Neural progenitor cell (in vitro differentiated cells): ENCODE measurements around the gene MLH1. TPM values are rescaled to one million over a fixed set of nuclear protein-coding genes. Genes with fewer than 3 reads are reported as not detected.

ENCODE experiments used
- DNase-seq: peaks from one replicate; pipeline ENCODE4 v3.0.0-alpha.2; 2016; ENCODE audit warnings: low spot score
- H2AFZ ChIP-seq: fragments of 200-600 bp; sonication (generic); replicated peaks from 2 replicates; pipeline ENCODE4 v1.6.1; 2016; ENCODE audit warnings: antibody characterized with exemption
- H3F3A ChIP-seq: fragments of 200-600 bp; sonication (generic); 2 replicates; pipeline ENCODE4 v1.6.1; 2016; ENCODE audit warnings: antibody characterized with exemption, low read depth
- H3K27ac ChIP-seq: fragments of 200-600 bp; sonication (generic); 2 replicates; pipeline ENCODE4 v1.5.1; 2016; ENCODE audit warnings: mild to moderate bottlenecking
- H3K27me3 ChIP-seq: fragments of 200-600 bp; sonication (generic); 2 replicates; pipeline ENCODE4 v1.6.1; 2016; ENCODE audit warnings: mild to moderate bottlenecking, moderate library complexity
- H3K36me3 ChIP-seq: fragments of 200-600 bp; sonication (generic); 2 replicates; pipeline ENCODE4 v1.5.1; 2016
- H3K4me1 ChIP-seq: fragments of 200-600 bp; sonication (generic); 2 replicates; pipeline ENCODE4 v1.6.1; 2016; ENCODE audit warnings: mixed run types
- H3K4me2 ChIP-seq: fragments of 200-600 bp; sonication (generic); 2 replicates; pipeline ENCODE4 v1.6.1; 2016
- H3K4me3 ChIP-seq: fragments of 200-600 bp; sonication (generic); 2 replicates; pipeline ENCODE4 v1.5.1; 2016
- H3K79me2 ChIP-seq: fragments of 200-600 bp; sonication (generic); 2 replicates; pipeline ENCODE4 v1.6.1; 2016; ENCODE audit warnings: low read depth
- H3K9ac ChIP-seq: fragments of 200-600 bp; sonication (generic); 2 replicates; pipeline ENCODE4 v1.6.1; 2016
- H3K9me3 ChIP-seq: fragments of 200-600 bp; sonication (generic); 2 replicates; pipeline ENCODE4 v1.5.1; 2016; ENCODE audit warnings: low read depth
- H4K20me1 ChIP-seq: fragments of 200-600 bp; sonication (generic); 2 replicates; pipeline ENCODE4 v1.6.1; 2016; ENCODE audit warnings: low read depth
- H3K27ac Mint-ChIP-seq: 3 replicates; pipeline ENCODE4 v1.8.0; 2021; ENCODE audit warnings: mixed read lengths
- H3K27me3 Mint-ChIP-seq: 2 replicates; pipeline ENCODE4 v1.8.0; 2022; ENCODE audit warnings: low read depth, mild to moderate bottlenecking, inconsistent platforms, moderate library complexity, mixed read lengths; ENCODE audit not compliant: insufficient read depth
- H3K36me3 Mint-ChIP-seq: 3 replicates; pipeline ENCODE4 v1.8.0; 2021; ENCODE audit warnings: mixed read lengths
- H3K4me1 Mint-ChIP-seq: 3 replicates; pipeline ENCODE4 v1.8.0; 2021; ENCODE audit warnings: mixed read lengths
- H3K4me3 Mint-ChIP-seq: 3 replicates; pipeline ENCODE4 v1.8.0; 2021; ENCODE audit warnings: mild to moderate bottlenecking, moderate library complexity, mixed read lengths
- H3K9me3 Mint-ChIP-seq: 3 replicates; pipeline ENCODE4 v1.8.0; 2020; ENCODE audit warnings: mixed read lengths
- EZH2 ChIP-seq: fragments of 200-600 bp; sonication (generic); IDR thresholded peaks from 2 replicates; pipeline ENCODE4 v1.6.1; 2017; ENCODE audit warnings: antibody characterized with exemption, mild to moderate bottlenecking, moderate library complexity
- EZH2phosphoT487 ChIP-seq: fragments of 200-600 bp; sonication (generic); IDR thresholded peaks from 2 replicates; pipeline ENCODE4 v1.6.1; 2017; ENCODE audit warnings: antibody characterized with exemption
- total RNA-seq: library from RNA; depleted of rRNA; stranded (reverse); fragments of >200 nt; gene quantifications from 2 replicates; pipeline ENCODE4 v1.2.3, GENCODE V29; 2015; ENCODE audit warnings: low replicate concordance
- TF ChIP-seq, protein P1 (sequence below): fragments of 200-600 bp; sonication (generic); IDR thresholded peaks from 2 replicates; pipeline ENCODE4 v1.5.1; 2017; ENCODE audit warnings: antibody characterized with exemption, mild to moderate bottlenecking

Gene MLH1
- total RNA-seq, 1 donor from 2014 or later, result 71.1 TPM

DNA sequence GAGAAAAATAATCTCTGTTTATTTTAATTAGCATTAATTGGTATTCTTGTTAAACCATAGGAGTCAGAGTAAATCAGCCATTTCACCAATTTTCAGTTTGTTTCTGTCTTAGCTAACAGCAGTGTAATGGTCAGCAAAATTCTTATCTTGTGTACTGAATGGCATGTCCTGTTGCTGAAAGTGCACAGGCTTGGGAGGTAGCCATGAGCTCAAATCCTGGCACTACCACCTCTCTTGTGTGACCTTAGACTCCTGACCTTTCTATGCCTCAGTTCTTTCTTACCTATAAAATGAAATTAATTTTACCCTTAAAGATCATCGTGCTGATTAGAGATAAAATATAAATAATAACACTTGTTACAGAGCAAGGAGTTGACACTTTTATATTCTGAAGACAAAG, 35.8 kb downstream of the MLH1 start:
- Histone ChIP-seq H3K9me3 (no peaks in the 10 kb centered on the region), H3K4me2 (no peak overlapping the region), H3K79me2 (no peaks in the 10 kb centered on the region), H3K9ac (no peak overlapping the region), H3F3A (no peaks in the 10 kb centered on the region), H3K36me3 (peaks cover 22% of the 10 kb centered on the region), H3K4me3 (no peak overlapping the region), H3K4me1 (no peaks in the 10 kb centered on the region), H2AFZ (no peak overlapping the region), H4K20me1 (no peaks in the 10 kb centered on the region), H3K27ac (no peak overlapping the region), H3K27me3 (no peaks in the 10 kb centered on the region)
- no peak for TF ChIP-seq EZH2phosphoT487
- H3K27ac Mint-ChIP-seq, result no peak overlapping the region
- H3K9me3 Mint-ChIP-seq, result peaks cover 3% of the 10 kb centered on the region
- no peak overlapping the region for H3K4me3 Mint-ChIP-seq
- no peaks in the 10 kb centered on the region for H3K4me1 Mint-ChIP-seq
- H3K36me3 Mint-ChIP-seq, result peaks cover 42% of the 10 kb centered on the region
- H3K27me3 Mint-ChIP-seq, result peaks cover 2% of the 10 kb centered on the region
- no peak for DNase-seq

DNA sequence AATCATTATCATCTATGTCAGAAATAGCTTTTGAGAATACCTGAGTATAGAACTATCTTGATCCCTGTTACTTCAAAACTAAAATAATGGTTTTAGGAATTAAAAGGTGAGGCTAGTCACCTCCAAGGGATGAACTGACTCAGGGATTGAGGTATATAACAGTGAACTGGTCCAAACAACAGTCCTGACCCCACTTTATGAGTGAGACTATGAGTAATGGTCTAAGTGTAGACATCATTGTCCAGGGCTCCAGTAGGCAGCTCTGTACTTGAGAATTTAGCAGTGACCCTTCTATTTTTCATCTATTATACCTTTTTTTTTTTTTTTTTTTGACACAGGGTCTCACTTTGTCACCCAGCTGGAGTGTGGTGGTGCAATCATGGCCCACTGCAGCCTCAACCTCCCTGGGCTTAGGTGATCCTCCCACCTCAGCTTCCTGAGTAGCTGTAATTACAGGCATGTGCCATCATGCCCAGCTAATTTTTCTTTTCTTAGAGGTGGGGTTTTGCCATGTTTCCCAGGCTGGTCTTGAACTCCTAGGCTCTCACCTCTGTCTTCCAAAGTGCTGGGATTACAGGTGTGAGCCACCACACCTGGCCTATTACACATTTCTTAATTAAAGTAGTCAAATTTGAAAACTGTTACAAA, 36.3 kb downstream of the MLH1 start:
- H3K27ac ChIP-seq, result no peak overlapping the region
- no peaks in the 10 kb centered on the region for H3K9me3 ChIP-seq
- H4K20me1 ChIP-seq, result no peaks in the 10 kb centered on the region
- no peak for TF ChIP-seq EZH2phosphoT487
- TF ChIP-seq, protein P1, sequence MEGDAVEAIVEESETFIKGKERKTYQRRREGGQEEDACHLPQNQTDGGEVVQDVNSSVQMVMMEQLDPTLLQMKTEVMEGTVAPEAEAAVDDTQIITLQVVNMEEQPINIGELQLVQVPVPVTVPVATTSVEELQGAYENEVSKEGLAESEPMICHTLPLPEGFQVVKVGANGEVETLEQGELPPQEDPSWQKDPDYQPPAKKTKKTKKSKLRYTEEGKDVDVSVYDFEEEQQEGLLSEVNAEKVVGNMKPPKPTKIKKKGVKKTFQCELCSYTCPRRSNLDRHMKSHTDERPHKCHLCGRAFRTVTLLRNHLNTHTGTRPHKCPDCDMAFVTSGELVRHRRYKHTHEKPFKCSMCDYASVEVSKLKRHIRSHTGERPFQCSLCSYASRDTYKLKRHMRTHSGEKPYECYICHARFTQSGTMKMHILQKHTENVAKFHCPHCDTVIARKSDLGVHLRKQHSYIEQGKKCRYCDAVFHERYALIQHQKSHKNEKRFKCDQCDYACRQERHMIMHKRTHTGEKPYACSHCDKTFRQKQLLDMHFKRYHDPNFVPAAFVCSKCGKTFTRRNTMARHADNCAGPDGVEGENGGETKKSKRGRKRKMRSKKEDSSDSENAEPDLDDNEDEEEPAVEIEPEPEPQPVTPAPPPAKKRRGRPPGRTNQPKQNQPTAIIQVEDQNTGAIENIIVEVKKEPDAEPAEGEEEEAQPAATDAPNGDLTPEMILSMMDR, result no peak
- TF ChIP-seq EZH2, result no peak
- H3K4me3 ChIP-seq, result no peak overlapping the region
- DNase-seq, result no peak
- H3K4me2 ChIP-seq, result no peak overlapping the region
- no peaks in the 10 kb centered on the region for H3K79me2 ChIP-seq
- H3K27me3 ChIP-seq, result no peaks in the 10 kb centered on the region
- no peak overlapping the region for H3K9ac ChIP-seq
- H3K36me3 ChIP-seq, result peaks cover 18% of the 10 kb centered on the region
- H3K27ac Mint-ChIP-seq, result no peak overlapping the region
- peaks cover 40% of the 10 kb centered on the region for H3K36me3 Mint-ChIP-seq
- peaks cover 1% of the 10 kb centered on the region for H3K9me3 Mint-ChIP-seq
- no peaks in the 10 kb centered on the region for H3K4me1 ChIP-seq
- no peaks in the 10 kb centered on the region for H3F3A ChIP-seq
- no peak overlapping the region for H3K4me3 Mint-ChIP-seq
- H2AFZ ChIP-seq, result no peak overlapping the region
- peaks cover 2% of the 10 kb centered on the region for H3K27me3 Mint-ChIP-seq
- no peaks in the 10 kb centered on the region for H3K4me1 Mint-ChIP-seq

- Histone ChIP-seq H3K4me1 (no peaks in the 10 kb centered on the region), H3K4me3 (no peak overlapping the region), H4K20me1 (no peaks in the 10 kb centered on the region), H3K4me2 (no peak overlapping the region), H3K9me3 (no peaks in the 10 kb centered on the region), H2AFZ (no peak overlapping the region), H3K9ac (no peak overlapping the region), H3K27ac (no peak overlapping the region), H3K36me3 (peaks cover 21% of the 10 kb centered on the region), H3F3A (no peaks in the 10 kb centered on the region), H3K27me3 (no peaks in the 10 kb centered on the region), H3K79me2 (no peaks in the 10 kb centered on the region)
- TF ChIP-seq EZH2phosphoT487 (no peak), EZH2 (no peak)
- TF ChIP-seq, protein P1, result no peak
- Mint-ChIP-seq H3K27me3 (peaks cover 2% of the 10 kb centered on the region), H3K36me3 (peaks cover 44% of the 10 kb centered on the region), H3K9me3 (peaks cover 10% of the 10 kb centered on the region), H3K4me1 (no peaks in the 10 kb centered on the region), H3K4me3 (no peak overlapping the region), H3K27ac (no peak overlapping the region)
- no peak for DNase-seq
Observed at GRCh38 chr3:37030588-37030987, 37.3 kb downstream of the MLH1 start.

DNA sequence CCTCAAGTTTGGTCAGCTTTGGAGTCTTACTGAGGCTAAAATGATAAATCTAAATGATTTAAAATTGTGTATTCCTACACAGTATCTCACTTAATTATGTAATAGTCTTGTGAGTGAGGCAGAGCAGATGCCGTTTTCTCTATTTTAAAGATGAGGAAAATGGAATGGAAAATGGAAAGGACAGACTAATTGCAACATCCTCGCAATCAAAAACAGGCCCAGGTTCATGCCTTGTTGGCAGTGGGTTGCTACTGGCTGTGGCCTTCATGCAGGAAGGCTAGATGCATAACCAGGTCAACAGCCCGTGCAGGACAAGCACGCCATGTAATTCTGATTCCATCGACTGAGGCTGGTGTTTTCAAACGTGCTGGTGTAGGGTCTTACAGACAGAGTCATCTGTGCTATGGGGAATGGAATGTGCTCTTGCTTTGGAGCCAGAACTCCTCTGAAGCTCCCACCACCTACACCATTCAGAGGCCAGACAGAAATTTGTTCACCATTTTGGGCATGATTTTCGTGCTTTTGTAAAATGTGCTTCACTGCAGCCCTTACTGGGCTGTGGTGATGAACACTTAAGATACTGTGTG, 37.9 kb downstream of the MLH1 start:
- Mint-ChIP-seq H3K27ac (no peak overlapping the region), H3K9me3 (peaks cover 16% of the 10 kb centered on the region), H3K4me3 (no peak overlapping the region), H3K4me1 (no peaks in the 10 kb centered on the region), H3K36me3 (peaks cover 44% of the 10 kb centered on the region), H3K27me3 (peaks cover 2% of the 10 kb centered on the region)
- no peaks in the 10 kb centered on the region for H3K79me2 ChIP-seq
- no peaks in the 10 kb centered on the region for H3K27me3 ChIP-seq
- no peak overlapping the region for H3K9ac ChIP-seq
- no peak overlapping the region for H3K27ac ChIP-seq
- H3K4me3 ChIP-seq, result no peak overlapping the region
- no peaks in the 10 kb centered on the region for H4K20me1 ChIP-seq
- DNase-seq, result no peak
- H3K36me3 ChIP-seq, result peaks cover 26% of the 10 kb centered on the region
- no peak overlapping the region for H2AFZ ChIP-seq
- H3K9me3 ChIP-seq, result no peaks in the 10 kb centered on the region
- H3K4me1 ChIP-seq, result no peaks in the 10 kb centered on the region
- H3F3A ChIP-seq, result no peaks in the 10 kb centered on the region
- TF ChIP-seq EZH2 (no peak), EZH2phosphoT487 (no peak)
- TF ChIP-seq, protein P1, result no peak
- no peak overlapping the region for H3K4me2 ChIP-seq
